HepG2 (cell line): ENCODE measurements around the gene NOM1. TPM values are rescaled to one million over a fixed set of nuclear protein-coding genes. Genes with fewer than 3 reads are reported as not detected.

ENCODE experiments used
- CBFB ChIP-seq: sonication (generic); formaldehyde crosslinking; IDR thresholded peaks from 2 replicates; pipeline ENCODE4 v1.4.0; 2020; ENCODE audit warnings: missing genetic modification reagents
- CCDC6 ChIP-seq: sonication (generic); formaldehyde crosslinking; IDR thresholded peaks from 2 replicates; pipeline ENCODE4 v1.8.1; 2022; ENCODE audit warnings: mild to moderate bottlenecking, missing genetic modification reagents, moderate library complexity
- CENPT ChIP-seq: sonication (generic); formaldehyde crosslinking; IDR thresholded peaks from 2 replicates; pipeline ENCODE4 v1.8.0; 2022; ENCODE audit warnings: low read depth, mild to moderate bottlenecking, moderate library complexity, missing genetic modification reagents
- HOXA5 ChIP-seq: sonication (generic); formaldehyde crosslinking; IDR thresholded peaks from 2 replicates; pipeline ENCODE4 v1.4.0; 2020; ENCODE audit warnings: missing genetic modification reagents
- KDM5B ChIP-seq: sonication (generic); formaldehyde crosslinking; IDR thresholded peaks from 2 replicates; pipeline ENCODE4 v1.4.0; 2020; ENCODE audit warnings: missing genetic modification reagents, mild to moderate bottlenecking, borderline replicate concordance
- MXI1 ChIP-seq: IDR thresholded peaks from 3 replicates; pipeline ENCODE4 v1.6.1; 2012; ENCODE audit warnings: low read depth, low read length, inconsistent platforms, borderline replicate concordance
- MZF1 ChIP-seq: sonication (generic); formaldehyde crosslinking; IDR thresholded peaks from 2 replicates; pipeline ENCODE4 v1.8.1; 2023; ENCODE audit warnings: mild to moderate bottlenecking, missing genetic modification reagents, borderline replicate concordance
- ONECUT2 ChIP-seq: sonication (generic); formaldehyde crosslinking; IDR thresholded peaks from 2 replicates; pipeline ENCODE4 v1.4.0; 2020; ENCODE audit warnings: missing genetic modification reagents
- SOX6 ChIP-seq, 2 experiments: fragments of 450-650 bp in 1 of 2; sonication (generic) in 1 of 2; formaldehyde crosslinking in 1 of 2; IDR thresholded peaks; 2 replicates each; pipeline versions ENCODE4 v1.4.0 to v1.6.1; 2017 to 2020; ENCODE audit warnings: antibody characterized with exemption in 1 of 2, mild to moderate bottlenecking in 1 of 2, missing genetic modification reagents in 1 of 2
- SUZ12 ChIP-seq: fragments of 150-350 bp; IDR thresholded peaks from 2 replicates; pipeline ENCODE4 v1.6.1; 2014; ENCODE audit warnings: low read depth, low read length
- ZBTB21 ChIP-seq: sonication (generic); formaldehyde crosslinking; IDR thresholded peaks from 2 replicates; pipeline ENCODE4 v1.4.0; 2020; ENCODE audit warnings: missing genetic modification reagents
- ZBTB33 ChIP-seq: sonication (generic); formaldehyde crosslinking; IDR thresholded peaks from 2 replicates; pipeline ENCODE4 v1.4.0; 2020; ENCODE audit warnings: missing genetic modification reagents
- ZBTB49 ChIP-seq: sonication (generic); formaldehyde crosslinking; IDR thresholded peaks from 2 replicates; pipeline ENCODE4 v1.4.0; 2020; ENCODE audit warnings: missing genetic modification reagents, borderline replicate concordance
- ZGPAT ChIP-seq: IDR thresholded peaks from 2 replicates; pipeline ENCODE4 v1.6.1; 2016; ENCODE audit warnings: mild to moderate bottlenecking
- ZNF138 ChIP-seq: sonication (generic); formaldehyde crosslinking; IDR thresholded peaks from 2 replicates; pipeline ENCODE4 v1.5.0; 2020; ENCODE audit warnings: mild to moderate bottlenecking, low read depth, missing genetic modification reagents
- ZNF225 ChIP-seq: sonication (generic); formaldehyde crosslinking; IDR thresholded peaks from 2 replicates; pipeline ENCODE4 v1.4.0; 2020; ENCODE audit warnings: mild to moderate bottlenecking, missing genetic modification reagents
- ZNF292 ChIP-seq: sonication (generic); formaldehyde crosslinking; IDR thresholded peaks from 2 replicates; pipeline ENCODE4 v1.8.1; 2022; ENCODE audit warnings: mild to moderate bottlenecking, low read depth, missing genetic modification reagents, borderline replicate concordance
- ZNF329 ChIP-seq: sonication (generic); formaldehyde crosslinking; IDR thresholded peaks from 2 replicates; pipeline ENCODE4 v1.9.0; 2021; ENCODE audit warnings: low read depth, mild to moderate bottlenecking, missing genetic modification reagents
- ZNF44 ChIP-seq: sonication (generic); formaldehyde crosslinking; IDR thresholded peaks from 2 replicates; pipeline ENCODE4 v1.5.1; 2020; ENCODE audit warnings: mild to moderate bottlenecking, missing genetic modification reagents
- ZNF7 ChIP-seq: IDR thresholded peaks from 2 replicates; pipeline ENCODE4 v1.6.1; 2016; ENCODE audit warnings: missing biosample characterization, missing genetic modification reagents
- ZNF703 ChIP-seq: sonication (generic); formaldehyde crosslinking; IDR thresholded peaks from 2 replicates; pipeline ENCODE4 v1.5.1; 2020; ENCODE audit warnings: missing genetic modification reagents, mild to moderate bottlenecking, moderate library complexity, borderline replicate concordance
- ZNF724P ChIP-seq: sonication (generic); formaldehyde crosslinking; IDR thresholded peaks from 2 replicates; pipeline ENCODE4 v1.8.0; 2022; ENCODE audit warnings: missing genetic modification reagents, borderline replicate concordance
- polyA plus RNA-seq, 8 experiments: library from polyadenylated mRNA; depleted of rRNA in 3 of 8; stranded (reverse) in 7 of 8; unstranded in 1 of 8; fragments of >200 nt; fragmentation: Illumina TruSeq in 4 of 8; extraction: Trizol in 4 of 8; gene quantifications; 2 replicates each; pipeline versions ENCODE4 v1.2.1 to v1.2.3, GENCODE V29; 2011 to 2016; ENCODE audit warnings: low read depth in 4 of 8, missing spikeins in 1 of 8, mixed read lengths in 1 of 8; ENCODE audit not compliant: insufficient read depth in 1 of 8
- total RNA-seq, 5 experiments: library from RNA; depleted of rRNA; stranded (reverse); fragments of >200 nt; fragmentation: Illumina TruSeq; extraction: Trizol; gene quantifications; 2 replicates each; pipeline ENCODE4 v1.2.3, GENCODE V29; 2016; ENCODE audit warnings: low read depth in 1 of 5

The NOM1 gene
- total and polyA plus RNA-seq, 2 of the 13 experiments (the other 11 are each of a cell fraction or from before 2014, with no cell fraction given): 14.2 to 26.2 TPM

GRCh38 chr7:156949541-156950380, at the start of gene NOM1 (continued):
- TF ChIP-seq ZBTB33 (CRISPR knock-in tag): 0 out of 2 replicates have a peak, but pooled peaks have one; percentile 25
- peak; percentile 30; the same call in 1 of the 2 replicates for TF ChIP-seq ZNF7
- TF ChIP-seq HOXA5 (CRISPR knock-in tag): peak; percentile 68; the same call in 1 of the 2 replicates
- peak; percentile 86; the same call in 1 of the 2 replicates for TF ChIP-seq CENPT
- 0 out of 2 replicates have a peak, but pooled peaks have one; percentile 34 for TF ChIP-seq ZNF138 (CRISPR knock-in tag)
- peak; percentile 79 for TF ChIP-seq CCDC6 (CRISPR knock-in tag)
- TF ChIP-seq ZNF724P (CRISPR knock-in tag): peak; percentile 94; the same call in 1 of the 2 replicates
- no peak for TF ChIP-seq ZBTB49 (CRISPR knock-in tag)
- no peak for TF ChIP-seq MZF1 (CRISPR knock-in tag)
- no peak for TF ChIP-seq ONECUT2
- no peak for TF ChIP-seq SUZ12
- TF ChIP-seq SOX6 (IDR thresholded peaks at IDR 0.05): no peak
- TF ChIP-seq SOX6 (CRISPR knock-in tag; IDR thresholded peaks at IDR 0.05): peak; percentile 47; the same call in 1 of the 2 replicates
- TF ChIP-seq ZNF44 (CRISPR knock-in tag): no peak
- no peak for TF ChIP-seq ZNF292 (CRISPR knock-in tag)
- peak; percentile 89; the same call in 1 of the 2 replicates for TF ChIP-seq ZGPAT (CRISPR knock-in tag)
- TF ChIP-seq ZNF225 (CRISPR knock-in tag): no peak
- TF ChIP-seq MXI1: peak; percentile 97; the same call in 2 of the 3 replicates
- TF ChIP-seq KDM5B (CRISPR knock-in tag): peak; percentile 58; the same call in 1 of the 2 replicates
- 0 out of 2 replicates have a peak, but pooled peaks have one; percentile 1 for TF ChIP-seq ZBTB21
- TF ChIP-seq ZNF329: 0 out of 2 replicates have a peak, but pooled peaks have one; percentile 84
- peak; percentile 70; the same call in 1 of the 2 replicates for TF ChIP-seq CBFB (CRISPR knock-in tag)
- 0 out of 2 replicates have a peak, but pooled peaks have one; percentile 45 for TF ChIP-seq ZNF703
